HCT116 (cell line): ENCODE results near the gene LAMB4. TPM values are rescaled to one million over a fixed set of nuclear protein-coding genes. Genes with fewer than 3 reads are reported as not detected.

ENCODE experiments used
- ATAC-seq: fragments of 200-7000 bp; cut with Tn5 transposase; 2 replicates; pipeline ENCODE4 v1.9.1; 2020; ENCODE audit warnings: mild to moderate bottlenecking, moderate library complexity
- BruUV-seq: library from RNA; stranded (reverse); fragments of 400-500 nt; replicated peaks from 2 replicates; lab custom pipeline; 2021; lab: Mats Ljungman, UMichigan
- CTCF ChIA-PET: fragments of 300-600 bp; sonication (Branson Sonifier 250); formaldehyde crosslinking; loops from one replicate; lab custom pipeline; 2021; ENCODE audit warnings: antibody characterized with exemption; lab: Charles Lee
- POLR2A ChIA-PET: fragments of 300-600, 350-600 bp; sonication (Branson Sonifier 250); formaldehyde crosslinking; loops from one replicate; lab custom pipeline; 2021; ENCODE audit warnings: antibody characterized with exemption; lab: Charles Lee
- RAD21 ChIA-PET, 2 experiments: fragments of 300-600 bp; sonication (Branson Sonifier 250); formaldehyde crosslinking; loops; one replicate each; lab custom pipeline; 2023; ENCODE audit warnings: low total read pairs in 2 of 2; ENCODE audit not compliant: uncharacterized antibody in 2 of 2, unreplicated experiment in 2 of 2, low non-redundant PET in 1 of 2; lab: Charles Lee
- DNase-seq: peaks from one replicate; pipeline ENCODE4 v3.0.0-alpha.2; 2010; ENCODE audit warnings: low read depth, low spot score
- H2AFZ ChIP-seq: fragments of 200-600 bp; shearing (Covaris generic), sonication (generic); 2 replicates; pipeline ENCODE4 v1.6.1; 2017; ENCODE audit warnings: low read depth, mixed run types, mixed read lengths, antibody characterized with exemption, low read length; ENCODE audit not compliant: poor library complexity, severe bottlenecking
- H3K27ac ChIP-seq: 2 replicates; pipeline ENCODE4 v1.5.1; 2012; ENCODE audit warnings: low read depth, low read length
- H3K27me3 ChIP-seq: fragments of 200-600 bp; sonication (generic); 2 replicates; pipeline ENCODE4 v1.6.1; 2016; ENCODE audit warnings: mixed run types, low read length, mixed read lengths; ENCODE audit not compliant: insufficient read depth
- H3K36me3 ChIP-seq, 2 experiments: fragments of 200-500 bp in 1 of 2; fragments of 200-600 bp in 1 of 2; sonication (Bioruptor generic) in 1 of 2; sonication (generic) in 1 of 2; 2 replicates each; pipeline versions ENCODE4 v1.5.1 to v1.6.1; 2014 to 2016; ENCODE audit warnings: low read length in 2 of 2, inconsistent platforms in 1 of 2, mixed read lengths in 1 of 2, mixed run types in 1 of 2; ENCODE audit not compliant: insufficient read depth in 2 of 2, control insufficient read depth in 1 of 2
- H3K4me1 ChIP-seq, 2 experiments: fragments of 200-600 bp in 1 of 2; sonication (generic) in 1 of 2; 2 replicates each; pipeline versions ENCODE4 v1.5.1 to v1.6.1; 2012 to 2017; ENCODE audit warnings: low read length in 2 of 2, inconsistent platforms in 1 of 2, mild to moderate bottlenecking in 1 of 2, mixed read lengths in 1 of 2, mixed run types in 1 of 2, moderate library complexity in 1 of 2; ENCODE audit not compliant: insufficient read depth in 2 of 2, control insufficient read depth in 1 of 2
- H3K4me2 ChIP-seq: fragments of 200-600 bp; sonication (generic); 2 replicates; pipeline ENCODE4 v1.6.1; 2017; ENCODE audit warnings: mixed run types, low read length, mixed read lengths
- H3K4me3 ChIP-seq, 2 experiments: fragments of 200-600 bp in 1 of 2; sonication (generic) in 1 of 2; replicated peaks in 1 of 2; 2 replicates each; pipeline ENCODE4 v1.5.1; 2011 to 2016; ENCODE audit warnings: low read length in 2 of 2, control low read depth in 1 of 2, low read depth in 1 of 2, mild to moderate bottlenecking in 1 of 2, mixed read lengths in 1 of 2, mixed run types in 1 of 2
- H3K79me2 ChIP-seq: fragments of 200-600 bp; sonication (generic); 2 replicates; pipeline ENCODE4 v1.6.1; 2017; ENCODE audit warnings: mild to moderate bottlenecking, mixed run types, low read length, moderate library complexity, mixed read lengths; ENCODE audit not compliant: insufficient read depth
- H3K9ac ChIP-seq: fragments of 200-600 bp; sonication (generic); 2 replicates; pipeline ENCODE4 v1.6.1; 2016; ENCODE audit warnings: low read length, mixed read lengths
- H3K9me2 ChIP-seq: fragments of 200-600 bp; sonication (generic), shearing (Covaris generic); 2 replicates; pipeline ENCODE4 v1.6.1; 2017; ENCODE audit warnings: mixed run types, mild to moderate bottlenecking, moderate library complexity; ENCODE audit not compliant: insufficient read depth
- H3K9me3 ChIP-seq, 2 experiments: fragments of 200-500 bp in 1 of 2; fragments of 200-600 bp in 1 of 2; sonication (Bioruptor generic) in 1 of 2; sonication (generic) in 1 of 2; 2 replicates each; pipeline ENCODE4 v1.6.1; 2014 to 2017; ENCODE audit warnings: low read length in 2 of 2, mixed read lengths in 2 of 2, inconsistent platforms in 1 of 2, low read depth in 1 of 2, mild to moderate bottlenecking in 1 of 2, mixed run types in 1 of 2, moderate library complexity in 1 of 2; ENCODE audit not compliant: control insufficient read depth in 1 of 2, insufficient read depth in 1 of 2
- H4K20me1 ChIP-seq: fragments of 200-600 bp; sonication (generic), shearing (Covaris generic); 2 replicates; pipeline ENCODE4 v1.6.1; 2017; ENCODE audit warnings: mixed run types, mild to moderate bottlenecking, moderate library complexity; ENCODE audit not compliant: insufficient read depth
- ATF3 ChIP-seq: IDR thresholded peaks from 2 replicates; pipeline ENCODE4 v1.6.1; 2012
- CEBPB ChIP-seq: IDR thresholded peaks from 2 replicates; pipeline ENCODE4 v1.6.1; 2012; ENCODE audit warnings: low read depth
- EZH2 ChIP-seq: fragments of 200-600 bp; sonication (generic); IDR thresholded peaks from 2 replicates; pipeline ENCODE4 v1.6.1; 2017; ENCODE audit warnings: antibody characterized with exemption, mixed run types
- EZH2phosphoT487 ChIP-seq: fragments of 200-600 bp; IDR thresholded peaks from 2 replicates; pipeline ENCODE4 v1.6.1; 2018; ENCODE audit warnings: antibody characterized with exemption, borderline replicate concordance
- FOSL1 ChIP-seq: IDR thresholded peaks from 2 replicates; pipeline ENCODE4 v1.6.1; 2012; ENCODE audit warnings: low read depth
- POLR2A ChIP-seq: IDR thresholded peaks from 2 replicates; pipeline ENCODE4 v1.7.0; 2011; ENCODE audit warnings: borderline replicate concordance; ENCODE audit not compliant: insufficient read depth, insufficient read length; ENCODE audit errors: extremely low read depth
- POLR2AphosphoS5 ChIP-seq: IDR thresholded peaks from 2 replicates; pipeline ENCODE4 v1.6.1; 2011; ENCODE audit warnings: mild to moderate bottlenecking, low read depth, low read length, moderate library complexity
- SP1 ChIP-seq: IDR thresholded peaks from 2 replicates; pipeline ENCODE4 v1.6.1; 2012; ENCODE audit warnings: low read depth
- SRF ChIP-seq: IDR thresholded peaks from 2 replicates; pipeline ENCODE4 v1.6.1; 2012; ENCODE audit warnings: low read depth
- TCF7L2 ChIP-seq: IDR thresholded peaks from 2 replicates; pipeline ENCODE4 v1.7.0; 2011; ENCODE audit warnings: borderline replicate concordance, inconsistent platforms; ENCODE audit not compliant: insufficient read depth, insufficient read length; ENCODE audit errors: extremely low read depth
- ZBTB33 ChIP-seq: IDR thresholded peaks from 2 replicates; pipeline ENCODE4 v1.6.1; 2011; ENCODE audit warnings: mild to moderate bottlenecking, low read length, moderate library complexity; ENCODE audit not compliant: insufficient replicate concordance; ENCODE audit errors: extremely low read depth
- intact Hi-C: fragments of 100-400 bp; cut with micrococcal nuclease; formaldehyde crosslinking; loops from 2 replicates; pipeline ENCODE4 v1.10.0; 2022
- total RNA-seq: library from RNA; stranded (reverse); gene quantifications from one replicate; pipeline ENCODE4 v1.2.1, GENCODE V29; 2021; ENCODE audit not compliant: unreplicated experiment
- TF ChIP-seq, protein P1 (sequence below), 3 experiments: fragments of 200-600 bp in 1 of 3; sonication (generic) in 1 of 3; IDR thresholded peaks in 2 of 3; conservative IDR thresholded peaks in 1 of 3; 2 replicates each; pipeline ENCODE4 v1.5.1; 2012 to 2017; ENCODE audit warnings: low read depth in 2 of 3, low read length in 2 of 3, antibody characterized with exemption in 1 of 3, borderline replicate concordance in 1 of 3, control low read depth in 1 of 3, mild to moderate bottlenecking in 1 of 3, mixed read lengths in 1 of 3, mixed run types in 1 of 3, moderate library complexity in 1 of 3; ENCODE audit not compliant: insufficient read depth in 1 of 3

LAMB4 gene
- total RNA-seq, 1 experiment from 2014 or later: not detected

- CTCF ChIA-PET: interaction anchor here (1.2 kb wide), 1 partner anchor 25 kb away, joined by 4 read pairs; no protein-coding TSS in a partner anchor
- POLR2A ChIA-PET: no interaction called here
- TF ChIP-seq EZH2: no peak
- no peak for TF ChIP-seq EZH2phosphoT487
- no peak for TF ChIP-seq FOSL1
Measured at GRCh38 chr7:108138911-108139310, 8.8 kb upstream of the LAMB4 start.

DNA sequence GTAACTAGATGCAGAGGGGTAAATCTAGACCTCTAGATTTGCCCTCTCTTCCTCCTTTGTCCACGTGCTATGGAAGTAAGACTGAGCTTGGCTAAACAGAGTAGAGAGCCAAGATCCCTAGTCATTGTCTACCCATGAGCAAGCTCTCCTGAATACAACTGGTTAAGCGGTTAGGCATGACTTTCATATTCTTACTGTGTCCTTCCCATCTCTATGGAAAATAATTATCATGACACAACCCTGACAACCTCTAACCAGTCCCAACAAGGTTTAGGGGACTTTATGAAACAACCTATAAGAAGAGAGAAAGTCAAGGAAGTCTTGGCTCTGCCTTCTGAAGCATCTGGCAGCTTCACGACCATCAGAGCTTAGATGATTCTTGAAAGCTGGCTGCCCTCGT lies 7.8 kb upstream of the LAMB4 start:
- intact Hi-C loops: no loop called here
- Histone ChIP-seq H3K36me3 (no peaks in the 10 kb centered on the region), H4K20me1 (no peaks in the 10 kb centered on the region), H3K9me3 (no peaks in the 10 kb centered on the region), H3K9me2 (no peaks in the 10 kb centered on the region), H3K27ac (no peak overlapping the region), H3K4me2 (no peak overlapping the region), H2AFZ (no peak overlapping the region), H3K9ac (no peak overlapping the region), H3K79me2 (no peaks in the 10 kb centered on the region), H3K4me1 (no peaks in the 10 kb centered on the region), H3K4me3 (no peak overlapping the region), H3K27me3 (no peaks in the 10 kb centered on the region)
- ChIA-PET RAD21 (no interaction called here), POLR2A (no interaction called here), CTCF (interaction anchor here (1.2 kb wide), 1 partner anchor 24 kb away, joined by 4 read pairs; no protein-coding TSS in a partner anchor)
- BruUV-seq: no TSS peak
- ATAC-seq (no peak), DNase-seq (no peak)
- TF ChIP-seq POLR2A (no peak), TCF7L2 (no peak), SRF (no peak), ZBTB33 (no peak), POLR2AphosphoS5 (no peak), SP1 (no peak), ATF3 (no peak), EZH2phosphoT487 (no peak), EZH2 (no peak), CEBPB (no peak)
- TF ChIP-seq, protein P1, sequence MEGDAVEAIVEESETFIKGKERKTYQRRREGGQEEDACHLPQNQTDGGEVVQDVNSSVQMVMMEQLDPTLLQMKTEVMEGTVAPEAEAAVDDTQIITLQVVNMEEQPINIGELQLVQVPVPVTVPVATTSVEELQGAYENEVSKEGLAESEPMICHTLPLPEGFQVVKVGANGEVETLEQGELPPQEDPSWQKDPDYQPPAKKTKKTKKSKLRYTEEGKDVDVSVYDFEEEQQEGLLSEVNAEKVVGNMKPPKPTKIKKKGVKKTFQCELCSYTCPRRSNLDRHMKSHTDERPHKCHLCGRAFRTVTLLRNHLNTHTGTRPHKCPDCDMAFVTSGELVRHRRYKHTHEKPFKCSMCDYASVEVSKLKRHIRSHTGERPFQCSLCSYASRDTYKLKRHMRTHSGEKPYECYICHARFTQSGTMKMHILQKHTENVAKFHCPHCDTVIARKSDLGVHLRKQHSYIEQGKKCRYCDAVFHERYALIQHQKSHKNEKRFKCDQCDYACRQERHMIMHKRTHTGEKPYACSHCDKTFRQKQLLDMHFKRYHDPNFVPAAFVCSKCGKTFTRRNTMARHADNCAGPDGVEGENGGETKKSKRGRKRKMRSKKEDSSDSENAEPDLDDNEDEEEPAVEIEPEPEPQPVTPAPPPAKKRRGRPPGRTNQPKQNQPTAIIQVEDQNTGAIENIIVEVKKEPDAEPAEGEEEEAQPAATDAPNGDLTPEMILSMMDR (IDR thresholded peaks at IDR 0.05 in 2 of 3, conservative IDR thresholded peaks at IDR 0.05 in 1 of 3; ENCODE audit: borderline replicate concordance in 1 of 3, insufficient read depth in 1 of 3, low read depth in 2 of 3, low read length in 2 of 3): no peak

More at GRCh38 chr7:108138911-108139310, 8.8 kb upstream of the LAMB4 start:
- Histone ChIP-seq H3K9me3 (no peaks in the 10 kb centered on the region), H3K27me3 (no peaks in the 10 kb centered on the region), H2AFZ (no peak overlapping the region), H3K36me3 (no peaks in the 10 kb centered on the region), H4K20me1 (no peaks in the 10 kb centered on the region), H3K4me2 (no peak overlapping the region), H3K4me1 (no peaks in the 10 kb centered on the region), H3K4me3 (no peak overlapping the region), H3K79me2 (no peaks in the 10 kb centered on the region), H3K9me2 (no peaks in the 10 kb centered on the region), H3K9ac (no peak overlapping the region), H3K27ac (no peak overlapping the region)
- no peak for ATAC-seq
- no peak for DNase-seq
- BruUV-seq: no TSS peak
- RAD21 ChIA-PET: no interaction called here
- intact Hi-C loops: no loop called here
